Measurements from ENCODE around the gene BCL11A. TPM values are rescaled to one million over a fixed set of nuclear protein-coding genes. Genes with fewer than 3 reads are reported as not detected.

The BCL11A gene
- total RNA-seq, 1 donor from 2014 or later: 43.0 TPM

GRCh38 chr2:60525899-60526298 is 27.6 kb downstream of the BCL11A start:
- ATAC-seq: no peak

- no peak for ATAC-seq
These were observed 28.6 kb downstream of the BCL11A start for GRCh38 chr2:60524874-60525273.

GRCh38 chr2:60523963-60524362 is 29.5 kb downstream of the BCL11A start:
- no peak for ATAC-seq

- ATAC-seq: no peak
These were observed 31.0 kb downstream of the BCL11A start for GRCh38 chr2:60522462-60522861.

- ATAC-seq: no peak
These were observed 31.8 kb downstream of the BCL11A start for GRCh38 chr2:60521626-60522025.

- no peak for ATAC-seq
These were observed 32.4 kb downstream of the BCL11A start for GRCh38 chr2:60520917-60521539.

- ATAC-seq: no peak
These were observed 33.1 kb downstream of the BCL11A start for GRCh38 chr2:60520151-60520876.

- peak; percentile 56 for ATAC-seq
These were observed 34.1 kb downstream of the BCL11A start for GRCh38 chr2:60519231-60519863.

- ATAC-seq: no peak
These were observed 34.9 kb downstream of the BCL11A start for GRCh38 chr2:60518567-60518966.

GRCh38 chr2:60517446-60517845 is 36.0 kb downstream of the BCL11A start:
- ATAC-seq: no peak

GRCh38 chr2:60516826-60517225 is 36.6 kb downstream of the BCL11A start:
- ATAC-seq: no peak

- no peak for ATAC-seq
These were observed 37.1 kb downstream of the BCL11A start for GRCh38 chr2:60516383-60516811.

GRCh38 chr2:60515721-60516226 is 37.7 kb downstream of the BCL11A start:
- peak; percentile 49 for ATAC-seq

GRCh38 chr2:60513996-60514395 is 39.5 kb downstream of the BCL11A start:
- no peak for ATAC-seq

- ATAC-seq: no peak
These were observed 40.3 kb downstream of the BCL11A start for GRCh38 chr2:60513191-60513590.

- ATAC-seq: peak; percentile 88
These were observed 40.8 kb downstream of the BCL11A start for GRCh38 chr2:60512641-60513040.

GRCh38 chr2:60512062-60512622 is 41.3 kb downstream of the BCL11A start:
- ATAC-seq: peak; percentile 10

GRCh38 chr2:60510713-60511112 is 42.7 kb downstream of the BCL11A start:
- ATAC-seq: no peak

GRCh38 chr2:60509066-60509465 is 44.4 kb downstream of the BCL11A start:
- no peak for ATAC-seq

- no peak for ATAC-seq
These were observed 45.0 kb downstream of the BCL11A start for GRCh38 chr2:60508339-60508917.

GRCh38 chr2:60507211-60507965 is 46.1 kb downstream of the BCL11A start:
- no peak for ATAC-seq

- ATAC-seq: no peak
These were observed 47.6 kb downstream of the BCL11A start for GRCh38 chr2:60505880-60506260.

Measured in esophagus mucosa (tissue), 1 donor.